Adrenal gland (tissue), 12 donors: ENCODE measurements around the gene CNTN5. TPM values are rescaled to one million over a fixed set of nuclear protein-coding genes. Genes with fewer than 3 reads are reported as not detected.

ENCODE experiments used
- DNase-seq, 7 donors: peaks; one replicate each; pipeline ENCODE4 v3.0.0-alpha.2; 2019 to 2020
- H3K27ac ChIP-seq, 5 donors: fragments of 200-600 bp; sonication (generic) in 4 of 5; 1 replicate in 3 of 5; 2 replicates in 2 of 5; pipeline versions ENCODE4 v1.5.1 to v1.8.0; 2016 to 2020; ENCODE audit warnings: mild to moderate bottlenecking in 1 of 5
- H3K27me3 ChIP-seq: fragments of 200-600 bp; 2 replicates; pipeline ENCODE4 v1.8.0; 2021
- H3K36me3 ChIP-seq, 2 donors: fragments of 200-600 bp; replicated peaks in 1 of 2; 1 replicate in 1 of 2; 2 replicates in 1 of 2; pipeline versions ENCODE4 v1.5.1 to v1.8.0; 2018 to 2022
- H3K4me1 ChIP-seq, 2 donors: fragments of 200-600 bp; replicated peaks in 1 of 2; 1 replicate in 1 of 2; 2 replicates in 1 of 2; pipeline versions ENCODE4 v1.5.1 to v1.8.0; 2018 to 2021
- H3K4me3 ChIP-seq, 4 donors: fragments of 200-600 bp; sonication (generic) in 3 of 4; one replicate each; pipeline ENCODE4 v1.5.1; 2016 to 2018
- H3K9me3 ChIP-seq, 3 donors: fragments of 200-600 bp; sonication (generic) in 1 of 3; replicated peaks in 1 of 3; 1 replicate in 2 of 3; 2 replicates in 1 of 3; pipeline versions ENCODE4 v1.5.1 to v1.8.0; 2016 to 2021
- POLR2A ChIP-seq, 2 donors: fragments of 450-650 bp; IDR thresholded peaks; one replicate each; pipeline ENCODE4 v1.6.1; 2017; ENCODE audit warnings: antibody characterized with exemption in 2 of 2, mild to moderate bottlenecking in 2 of 2, moderate library complexity in 1 of 2
- WGBS, 4 donors: extraction: QIAGEN DNeasy Blood & Tissue Kit in 2 of 4; methylation state at CpG; one replicate each; pipeline versions ENCODE4 v1.1.5 to v1.1.7; 2013 to 2017; 5-methylcytosine and 5-hydroxymethylcytosine counted together
- intact Hi-C, 2 donors: fragments of 100-400 bp; cut with DNase I; formaldehyde crosslinking; loops; one replicate each; pipeline versions ENCODE4 v1.14.1 to v1.15.0; 2022 to 2023
- polyA plus RNA-seq, 3 donors: library from polyadenylated mRNA; stranded (reverse); fragments of 200-250 nt in 2 of 3; fragments of 350-450 nt in 1 of 3; fragmentation: Illumina TruSeq in 1 of 3; extraction: RNeasy Lipid Tissue Mini Kit (QIAGEN cat#74804) in 1 of 3; gene quantifications; one replicate each; pipeline ENCODE4 v1.2.3, GENCODE V29; 2013 to 2014
- total RNA-seq, 9 donors: library from RNA; depleted of rRNA in 4 of 9; stranded (reverse); fragments of >200 nt in 4 of 9; fragments of 120-200 nt in 1 of 9; fragmentation: NEBNext Ultra II Directional in 1 of 9; extraction: Animal tissue kit (Norgen Biotek cat#: 25700) in 1 of 9; gene quantifications; one replicate each; pipeline versions ENCODE4 v1.1.0 to v1.2.4, GENCODE V29; 2013 to 2023
- TF ChIP-seq, protein P1 (sequence below), 6 experiments: fragments of 450-650 bp in 4 of 6; fragments of 200-600 bp in 2 of 6; sonication (generic) in 1 of 6; IDR thresholded peaks; 1 replicate in 5 of 6; 2 replicates in 1 of 6; pipeline versions ENCODE4 v1.5.1 to v1.8.0; 2016 to 2021; ENCODE audit warnings: antibody characterized with exemption in 6 of 6, mild to moderate bottlenecking in 2 of 6, moderate library complexity in 1 of 6
- donor health status: healthy with polysubstance abuse.
- donor health status: Bipolar disorder and iron deficiency.
- donor health status: DM: yes; HTN: yes; CAD: no.
- donor health status: DM: no; HTN: no; CAD: no.
- donor health status: DM: no; HTN: no; CAD: no.
- donor health status: DM: yes; HTN: yes; CAD: no.

CNTN5 gene
- total and polyA plus RNA-seq, 12 donors: 0.07 to 107 (median 0.30) TPM; not detected in 8

GRCh38 chr11:99371257-99371656, 350.5 kb downstream of the CNTN5 start:
- no peak overlapping the region for H3K4me3 ChIP-seq
- DNase-seq: no peak
- H3K4me1 ChIP-seq: peaks cover 0 to 15% of the 10 kb centered on the region in 2 donors
- no peaks in the 10 kb centered on the region for H3K27me3 ChIP-seq
- no peaks in the 10 kb centered on the region for H3K9me3 ChIP-seq
- intact Hi-C loops: no loop called here
- H3K27ac ChIP-seq: no peak overlapping the region
- no peaks in the 10 kb centered on the region for H3K36me3 ChIP-seq
- WGBS, 4 donors: 50 to 77% (median 70%) methylated on average over 1 of the region's 1 CpG
- TF ChIP-seq, protein P1, sequence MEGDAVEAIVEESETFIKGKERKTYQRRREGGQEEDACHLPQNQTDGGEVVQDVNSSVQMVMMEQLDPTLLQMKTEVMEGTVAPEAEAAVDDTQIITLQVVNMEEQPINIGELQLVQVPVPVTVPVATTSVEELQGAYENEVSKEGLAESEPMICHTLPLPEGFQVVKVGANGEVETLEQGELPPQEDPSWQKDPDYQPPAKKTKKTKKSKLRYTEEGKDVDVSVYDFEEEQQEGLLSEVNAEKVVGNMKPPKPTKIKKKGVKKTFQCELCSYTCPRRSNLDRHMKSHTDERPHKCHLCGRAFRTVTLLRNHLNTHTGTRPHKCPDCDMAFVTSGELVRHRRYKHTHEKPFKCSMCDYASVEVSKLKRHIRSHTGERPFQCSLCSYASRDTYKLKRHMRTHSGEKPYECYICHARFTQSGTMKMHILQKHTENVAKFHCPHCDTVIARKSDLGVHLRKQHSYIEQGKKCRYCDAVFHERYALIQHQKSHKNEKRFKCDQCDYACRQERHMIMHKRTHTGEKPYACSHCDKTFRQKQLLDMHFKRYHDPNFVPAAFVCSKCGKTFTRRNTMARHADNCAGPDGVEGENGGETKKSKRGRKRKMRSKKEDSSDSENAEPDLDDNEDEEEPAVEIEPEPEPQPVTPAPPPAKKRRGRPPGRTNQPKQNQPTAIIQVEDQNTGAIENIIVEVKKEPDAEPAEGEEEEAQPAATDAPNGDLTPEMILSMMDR (IDR thresholded peaks at IDR 0.05): no peak
- TF ChIP-seq POLR2A (IDR thresholded peaks at IDR 0.05): no peak

- intact Hi-C loops: no loop called here
- no peaks in the 10 kb centered on the region for H3K27me3 ChIP-seq
- no peak overlapping the region for H3K27ac ChIP-seq
- no peaks in the 10 kb centered on the region for H3K36me3 ChIP-seq
- 26 to 42% (median 30%) methylated on average over 2 of the region's 2 CpGs for WGBS, 4 donors
- peaks cover 0 to 13% of the 10 kb centered on the region in 2 donors for H3K4me1 ChIP-seq
- H3K4me3 ChIP-seq: no peak overlapping the region
- no peak for DNase-seq
- no peaks in the 10 kb centered on the region for H3K9me3 ChIP-seq
- no peak for TF ChIP-seq POLR2A (IDR thresholded peaks at IDR 0.05)
- TF ChIP-seq, protein P1 (IDR thresholded peaks at IDR 0.05): no peak
Measured at GRCh38 chr11:99376463-99376862, 355.7 kb downstream of the CNTN5 start.

GRCh38 chr11:99383648-99384245, 363.0 kb downstream of the CNTN5 start:
- H3K27ac ChIP-seq: no peak overlapping the region
- WGBS, 4 donors: 84 to 92% (median 90%) methylated on average over 4 of the region's 4 CpGs
- intact Hi-C loops: no loop called here
- H3K4me3 ChIP-seq: no peak overlapping the region
- TF ChIP-seq, protein P1 (IDR thresholded peaks at IDR 0.05): no peak
- no peak for TF ChIP-seq POLR2A (IDR thresholded peaks at IDR 0.05)
- H3K27me3 ChIP-seq: no peaks in the 10 kb centered on the region
- no peaks in the 10 kb centered on the region for H3K36me3 ChIP-seq
- no peaks in the 10 kb centered on the region for H3K4me1 ChIP-seq
- H3K9me3 ChIP-seq: no peaks in the 10 kb centered on the region
- DNase-seq: no peak

- Histone ChIP-seq H3K4me1 (no peaks in the 10 kb centered on the region), H3K27me3 (no peaks in the 10 kb centered on the region), H3K36me3 (no peaks in the 10 kb centered on the region), H3K27ac (no peak overlapping the region), H3K9me3 (no peaks in the 10 kb centered on the region), H3K4me3 (no peak overlapping the region)
- 79 to 83% (median 82%) methylated on average over 4 of the region's 4 CpGs for WGBS, 4 donors
- DNase-seq: no peak
- TF ChIP-seq, protein P1 (IDR thresholded peaks at IDR 0.05): no peak
- no peak for TF ChIP-seq POLR2A (IDR thresholded peaks at IDR 0.05)
- intact Hi-C loops: no loop called here
Measured at GRCh38 chr11:99391245-99391644, 370.5 kb downstream of the CNTN5 start.
